ENCODE measurements around the gene SELENON. TPM values are rescaled to one million over a fixed set of nuclear protein-coding genes. Genes with fewer than 3 reads are reported as not detected.

Gene SELENON
- total RNA-seq, 2 donors from 2014 or later, result 6.6 to 9.6 TPM

DNA sequence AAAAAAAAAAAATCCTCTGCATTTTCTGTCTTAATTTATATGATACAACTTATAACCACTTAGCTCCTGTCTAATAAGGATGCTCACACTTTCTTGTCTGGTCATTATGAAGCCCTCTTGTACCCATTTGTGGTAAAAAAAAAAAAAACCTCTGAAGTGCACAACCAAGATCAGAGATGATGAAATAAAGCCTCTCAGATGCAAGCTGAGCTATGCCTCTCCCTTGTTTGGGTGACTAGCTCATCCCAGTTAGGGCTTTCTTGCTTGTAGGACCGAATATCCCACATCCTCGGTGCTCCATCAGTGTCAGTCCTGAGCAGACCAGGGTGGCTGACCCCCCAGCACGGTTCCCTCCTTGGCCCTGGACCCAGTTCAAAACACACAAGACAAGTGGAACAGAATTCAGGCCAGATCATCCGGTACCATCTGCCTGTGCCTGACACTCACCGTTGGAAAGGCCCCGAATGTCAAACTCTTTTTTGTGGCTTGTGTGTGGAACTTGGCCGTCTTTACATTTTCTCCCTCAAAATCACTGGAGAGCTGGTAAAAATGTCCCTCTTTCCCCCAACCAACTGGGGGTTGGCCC is 6.3 kb upstream of the SELENON start:
- H3K27ac Mint-ChIP-seq, result no peak overlapping the region

DNA sequence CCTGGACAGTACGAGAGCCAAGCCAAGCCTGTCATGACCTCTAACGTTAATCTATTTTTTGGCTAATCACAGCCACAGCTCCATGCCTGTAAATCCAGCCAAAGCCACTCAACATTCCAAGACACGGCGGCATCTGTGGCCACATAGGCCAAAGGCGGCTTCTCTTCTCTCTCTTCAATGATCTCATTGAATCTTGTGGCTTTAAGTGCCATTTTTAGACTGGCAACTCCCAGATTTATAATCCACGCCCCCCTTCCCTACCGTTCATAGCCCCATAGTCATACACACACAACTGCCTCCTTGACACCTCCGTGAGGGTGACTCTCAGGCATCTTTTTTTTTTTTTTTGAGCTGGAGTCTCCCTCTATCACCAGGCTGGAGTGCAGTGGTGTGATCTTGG is 5.7 kb upstream of the SELENON start:
- DNase-seq (ENCODE audit: low spot score) (no peak), ATAC-seq (no peak)
- H3K27ac Mint-ChIP-seq, result no peak overlapping the region
- H3K4me3 Mint-ChIP-seq, result no peak overlapping the region
- H3K9me3 Mint-ChIP-seq, result no peaks in the 10 kb centered on the region
- H3K4me1 Mint-ChIP-seq (ENCODE audit: low read depth in 2 of 2), result peaks cover 16 to 18% of the 10 kb centered on the region in 2 donors
- H3K27me3 Mint-ChIP-seq, result peaks cover 2 to 6% of the 10 kb centered on the region in 2 donors
- no peaks in the 10 kb centered on the region for H3K36me3 Mint-ChIP-seq

More for the DNA sequence above, 6.3 kb upstream of the SELENON start:
- DNase-seq (ENCODE audit: low spot score) (no peak), ATAC-seq (no peak)
- Mint-ChIP-seq H3K27me3 (peaks cover 2 to 6% of the 10 kb centered on the region in 2 donors), H3K4me3 (no peak overlapping the region), H3K4me1 (ENCODE audit: low read depth in 2 of 2) (peaks cover 16 to 18% of the 10 kb centered on the region in 2 donors), H3K36me3 (no peaks in the 10 kb centered on the region), H3K9me3 (no peaks in the 10 kb centered on the region)

DNA sequence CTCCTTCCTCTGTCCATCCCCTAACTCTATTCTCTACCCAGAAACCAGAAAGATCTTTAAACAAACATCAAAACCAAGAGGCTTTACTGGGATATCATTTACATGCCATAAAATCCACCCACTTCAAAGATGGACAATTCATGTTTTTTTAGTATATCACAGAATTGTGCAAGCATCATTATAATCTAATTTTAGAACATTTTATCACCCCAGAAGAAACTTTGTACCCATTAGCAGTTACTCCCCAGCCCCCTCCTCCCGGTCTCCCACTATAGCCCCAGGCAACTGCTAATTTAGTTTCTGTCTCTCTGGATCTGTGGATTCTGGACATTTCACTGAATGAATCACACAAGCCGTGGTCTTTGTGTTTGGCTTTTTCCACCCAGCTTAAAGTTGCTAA is 4.8 kb upstream of the SELENON start:
- Mint-ChIP-seq H3K36me3 (no peaks in the 10 kb centered on the region), H3K4me3 (no peak overlapping the region), H3K9me3 (no peaks in the 10 kb centered on the region), H3K4me1 (ENCODE audit: low read depth in 2 of 2) (peaks cover 16 to 18% of the 10 kb centered on the region in 2 donors), H3K27me3 (peaks cover 2 to 6% of the 10 kb centered on the region in 2 donors), H3K27ac (no peak overlapping the region)
- no peak for ATAC-seq
- DNase-seq (ENCODE audit: low spot score), result no peak

DNA sequence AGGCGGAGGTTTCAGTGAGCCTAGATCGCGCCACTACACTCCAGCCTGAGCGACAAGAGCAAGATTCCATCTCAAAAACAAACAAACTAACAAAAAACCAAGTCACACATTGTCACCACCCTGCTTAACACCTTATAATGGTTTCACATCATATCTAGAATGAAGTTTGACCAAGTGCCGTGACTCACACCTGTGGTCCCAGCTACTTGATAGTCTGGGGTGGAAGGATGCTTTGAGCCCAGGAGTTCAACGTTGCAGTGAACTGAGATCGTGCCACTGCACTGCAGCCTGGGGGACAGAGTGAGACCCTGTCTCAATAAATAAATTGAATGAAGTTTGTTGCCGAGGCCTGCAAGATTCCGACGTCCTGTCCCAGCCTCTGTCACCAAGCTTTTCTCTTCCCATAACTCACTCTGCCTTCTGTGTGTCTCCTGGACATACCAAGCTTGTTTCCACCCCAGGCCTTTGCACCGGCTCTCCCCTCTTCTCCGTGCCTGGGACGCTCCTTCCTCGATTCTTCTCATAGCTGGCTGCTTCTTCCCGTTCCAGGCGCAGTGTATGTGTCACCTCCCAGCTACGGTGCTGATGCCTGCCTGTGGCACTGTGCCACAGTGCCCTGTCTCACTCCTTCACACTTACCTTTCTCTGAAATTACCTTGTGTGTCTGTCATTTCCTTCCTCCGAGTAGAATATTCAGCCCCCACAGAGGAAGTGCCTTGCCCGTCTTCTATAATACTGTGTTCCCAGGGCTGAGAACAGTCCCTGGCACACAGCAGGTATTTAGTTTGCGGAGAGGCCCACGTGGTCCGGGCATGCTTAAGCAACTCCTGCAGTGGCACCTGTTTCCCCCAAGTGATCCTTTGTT is 3.8 kb upstream of the SELENON start:
- no peaks in the 10 kb centered on the region for H3K36me3 Mint-ChIP-seq
- ATAC-seq, result peak in 1 of 2 donors; percentile 54
- peak overlapping the region; percentile 36 for H3K4me3 Mint-ChIP-seq
- H3K4me1 Mint-ChIP-seq (ENCODE audit: low read depth in 2 of 2), result peaks cover 21 to 24% of the 10 kb centered on the region in 2 donors
- no peak for DNase-seq (ENCODE audit: low spot score)
- peak overlapping the region; percentile 33 to 35 for H3K27ac Mint-ChIP-seq
- no peaks in the 10 kb centered on the region for H3K9me3 Mint-ChIP-seq
- H3K27me3 Mint-ChIP-seq, result peaks cover 2 to 6% of the 10 kb centered on the region in 2 donors

DNA sequence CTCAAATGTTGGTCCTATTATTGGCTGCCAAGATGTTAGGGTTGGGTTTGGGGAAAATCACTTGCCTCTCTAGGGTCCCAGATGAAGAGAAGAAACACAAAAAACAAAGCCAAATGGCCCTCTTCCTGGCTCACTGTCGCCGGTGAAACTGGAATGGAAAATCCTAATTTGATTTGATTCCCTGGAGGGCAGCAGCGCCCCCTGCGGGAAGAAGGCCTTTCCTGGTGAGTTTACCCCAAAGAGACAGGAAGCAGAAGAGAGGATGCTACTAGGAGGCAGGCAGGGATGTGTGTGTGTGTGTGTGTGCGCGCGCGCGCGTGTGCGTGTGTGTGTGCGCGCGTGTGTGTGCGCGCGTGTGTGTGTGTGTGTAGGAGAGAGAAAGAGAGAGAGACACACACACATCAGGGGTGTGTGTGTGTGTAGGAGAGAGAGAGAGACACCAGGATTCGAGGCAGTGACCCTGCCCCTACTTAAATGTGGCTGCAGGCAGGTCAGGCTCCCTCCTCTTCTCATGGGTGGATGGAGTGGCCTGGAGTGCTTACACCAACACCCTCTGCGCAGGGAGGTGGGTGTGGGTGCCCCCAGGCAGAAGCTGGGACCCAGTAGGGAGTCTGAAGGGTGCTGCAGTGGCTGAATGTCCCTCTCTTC is 3.1 kb upstream of the SELENON start:
- ATAC-seq (peak; percentile 50 to 61), DNase-seq (ENCODE audit: low spot score) (peak; percentile 75)
- peak overlapping the region; percentile 33 to 35 for H3K27ac Mint-ChIP-seq
- H3K27me3 Mint-ChIP-seq, result peaks cover 2 to 6% of the 10 kb centered on the region in 2 donors
- peaks cover 21 to 24% of the 10 kb centered on the region in 2 donors for H3K4me1 Mint-ChIP-seq (ENCODE audit: low read depth in 2 of 2)
- no peaks in the 10 kb centered on the region for H3K36me3 Mint-ChIP-seq
- no peaks in the 10 kb centered on the region for H3K9me3 Mint-ChIP-seq
- H3K4me3 Mint-ChIP-seq, result peak overlapping the region; percentile 36

DNA sequence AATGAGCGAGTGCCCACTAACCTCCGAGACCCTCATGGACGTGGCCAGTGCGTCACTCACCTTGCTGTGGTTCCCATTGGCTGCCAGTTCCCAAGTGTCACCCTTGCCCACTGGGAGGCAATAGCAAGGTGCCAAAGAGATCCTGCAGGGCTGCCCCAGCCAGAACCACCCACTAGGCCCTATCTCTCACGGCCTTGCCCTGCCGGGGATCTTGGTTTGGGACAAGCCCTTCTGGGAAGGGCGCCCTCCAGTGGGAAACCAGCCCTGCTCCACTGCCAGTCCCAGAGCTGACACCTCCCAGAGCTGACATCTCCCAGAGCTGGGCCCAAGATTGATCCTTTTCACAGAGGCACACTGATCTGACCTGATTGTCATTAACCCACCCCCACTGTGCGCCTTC is 2.1 kb upstream of the SELENON start:
- no peak for DNase-seq (ENCODE audit: low spot score)
- Mint-ChIP-seq H3K36me3 (no peaks in the 10 kb centered on the region), H3K4me3 (no peak overlapping the region), H3K27me3 (peaks cover 5 to 6% of the 10 kb centered on the region in 2 donors), H3K4me1 (ENCODE audit: low read depth in 2 of 2) (peaks cover 21 to 24% of the 10 kb centered on the region in 2 donors), H3K9me3 (no peaks in the 10 kb centered on the region), H3K27ac (no peak overlapping the region)
- ATAC-seq, result no peak

DNA sequence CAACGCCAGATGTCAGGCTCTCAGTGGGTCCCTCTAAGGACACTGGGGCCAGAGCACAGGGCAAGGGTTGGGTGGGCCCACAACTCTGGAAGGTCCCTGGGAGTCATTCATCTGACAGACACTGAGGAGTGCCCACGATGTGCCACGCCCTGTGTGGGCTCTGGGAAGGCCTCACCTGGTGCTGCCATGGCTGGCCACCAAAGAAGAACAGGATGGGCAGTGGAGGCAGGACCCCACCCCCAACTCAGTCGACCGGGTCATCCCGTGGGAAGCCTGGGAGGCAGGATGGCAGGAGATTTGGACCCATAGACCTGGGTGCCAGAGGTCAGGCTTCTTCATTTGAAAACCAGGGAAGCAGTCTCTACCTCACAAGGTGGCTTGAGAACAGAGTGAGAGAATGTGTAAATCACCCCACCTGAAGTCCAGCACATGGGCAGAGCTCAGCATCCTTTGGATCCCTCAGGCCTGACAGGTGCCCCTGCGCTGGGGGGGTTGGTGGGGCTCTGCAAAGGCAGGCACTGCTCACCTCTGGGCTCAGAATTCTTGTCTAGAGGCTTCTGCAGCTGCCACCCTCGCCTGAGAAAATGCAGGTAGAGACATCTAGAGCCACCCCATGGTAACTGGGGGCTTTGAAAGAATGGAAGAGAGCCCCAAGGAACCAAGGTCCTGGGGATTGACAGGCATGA is 1.2 kb upstream of the SELENON start:
- H3K9me3 Mint-ChIP-seq, result no peaks in the 10 kb centered on the region
- peaks cover 21 to 24% of the 10 kb centered on the region in 2 donors for H3K4me1 Mint-ChIP-seq (ENCODE audit: low read depth in 2 of 2)
- DNase-seq (ENCODE audit: low spot score), result no peak
- ATAC-seq, result no peak
- H3K4me3 Mint-ChIP-seq, result peak overlapping the region; percentile 66
- H3K36me3 Mint-ChIP-seq, result no peaks in the 10 kb centered on the region
- peak overlapping the region in 1 of 2 donors; percentile 42 for H3K27ac Mint-ChIP-seq
- peaks cover 5 to 6% of the 10 kb centered on the region in 2 donors for H3K27me3 Mint-ChIP-seq

DNA sequence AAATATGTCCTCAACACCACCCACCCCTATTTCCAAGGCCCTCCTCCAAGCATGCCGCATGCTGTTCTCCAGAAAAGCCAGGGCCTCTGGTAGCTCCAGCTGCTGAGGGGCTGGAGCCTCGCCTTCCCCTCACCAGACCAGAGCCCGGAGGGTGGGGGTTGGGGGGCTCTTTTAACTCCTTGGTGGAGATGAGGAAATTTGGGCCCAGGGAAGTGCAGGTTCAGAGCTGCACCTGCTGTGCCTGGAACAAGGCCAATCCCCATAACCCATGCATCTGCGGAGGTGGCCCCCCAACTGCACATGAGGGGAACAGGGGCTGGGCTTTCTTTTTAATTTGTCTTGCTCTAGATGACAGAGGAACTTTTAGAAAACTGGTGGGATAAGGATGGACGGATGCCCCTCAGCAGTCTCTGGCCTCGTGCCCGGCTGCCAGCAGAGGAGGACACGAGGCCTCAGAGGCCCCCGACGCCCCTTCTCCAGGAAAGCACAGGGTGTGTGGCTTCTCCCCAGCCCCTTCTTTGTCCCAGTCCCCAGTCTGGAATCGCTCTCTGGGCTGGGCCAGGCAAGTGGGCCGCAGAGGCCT is 550 bp upstream of the SELENON start:
- Mint-ChIP-seq H3K27me3 (peaks cover 5 to 6% of the 10 kb centered on the region in 2 donors), H3K4me3 (peak overlapping the region; percentile 66), H3K36me3 (no peaks in the 10 kb centered on the region), H3K27ac (no peak overlapping the region), H3K4me1 (ENCODE audit: low read depth in 2 of 2) (peaks cover 21 to 24% of the 10 kb centered on the region in 2 donors), H3K9me3 (no peaks in the 10 kb centered on the region)
- DNase-seq (ENCODE audit: low spot score), result no peak
- no peak for ATAC-seq

DNA sequence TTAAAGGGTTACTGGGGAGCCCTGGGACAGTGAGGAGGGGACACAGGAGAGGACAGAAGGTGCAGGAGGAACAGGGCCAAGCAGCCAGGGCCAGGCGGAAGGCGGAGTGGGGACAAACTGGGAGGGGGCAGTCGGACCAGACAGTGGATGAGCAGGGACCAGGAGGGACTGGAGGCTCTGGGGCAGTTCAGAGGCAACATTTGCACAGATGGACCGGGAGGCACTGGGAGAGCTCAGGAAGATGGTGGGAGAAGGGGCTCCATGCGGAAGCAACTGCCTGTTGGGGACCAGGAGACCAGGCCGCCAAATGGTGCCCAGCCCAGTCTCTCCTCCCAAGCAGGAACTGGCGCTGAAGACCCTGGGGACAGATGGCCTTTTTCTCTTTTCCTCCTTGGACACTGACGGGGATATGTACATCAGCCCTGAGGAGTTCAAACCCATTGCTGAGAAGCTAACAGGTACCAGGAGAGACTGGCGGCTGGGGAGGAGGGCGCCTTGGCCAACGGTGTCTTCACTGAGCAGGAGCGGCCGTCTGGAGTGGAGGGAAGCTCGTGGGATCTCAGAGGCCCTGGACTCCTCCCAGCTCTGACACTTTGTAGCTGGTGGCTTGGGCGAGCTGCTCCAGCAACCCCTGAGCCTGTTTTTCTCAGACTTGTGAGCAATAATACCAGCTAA is 847 bp downstream of the SELENON start:
- peaks cover 5 to 6% of the 10 kb centered on the region in 2 donors for H3K27me3 Mint-ChIP-seq
- no peak overlapping the region for H3K27ac Mint-ChIP-seq
- DNase-seq (ENCODE audit: low spot score), result no peak
- peaks cover 22 to 24% of the 10 kb centered on the region in 2 donors for H3K4me1 Mint-ChIP-seq (ENCODE audit: low read depth in 2 of 2)
- no peaks in the 10 kb centered on the region for H3K9me3 Mint-ChIP-seq
- peak overlapping the region; percentile 79 for H3K4me3 Mint-ChIP-seq
- no peaks in the 10 kb centered on the region for H3K36me3 Mint-ChIP-seq
- no peak for ATAC-seq

DNA sequence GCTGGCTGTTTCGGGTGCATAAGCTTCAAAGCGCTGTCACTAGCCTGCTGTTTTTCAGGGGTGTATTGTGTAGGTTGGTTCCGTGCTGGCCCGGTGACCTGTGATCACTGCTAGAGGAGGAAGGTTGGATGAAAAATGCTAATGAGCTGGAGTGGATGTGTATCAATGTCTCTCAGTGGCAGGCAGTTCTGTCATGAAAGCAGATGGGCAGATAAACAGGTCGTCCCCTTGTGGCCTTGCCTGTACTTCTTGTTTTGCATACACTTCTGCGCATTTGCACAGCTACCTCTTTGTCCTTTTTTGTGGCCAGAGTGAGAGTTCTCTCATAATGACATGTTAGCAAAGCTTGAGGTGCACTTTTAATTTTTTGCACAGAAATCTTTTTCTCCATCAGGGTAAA is 2.9 kb downstream of the SELENON start:
- DNase-seq (ENCODE audit: low spot score) (no peak), ATAC-seq (no peak)
- Mint-ChIP-seq H3K9me3 (no peaks in the 10 kb centered on the region), H3K4me1 (ENCODE audit: low read depth in 2 of 2) (peaks cover 8 to 12% of the 10 kb centered on the region in 2 donors), H3K27me3 (peaks cover 0 to 3% of the 10 kb centered on the region in 2 donors), H3K27ac (no peak overlapping the region), H3K4me3 (no peak overlapping the region), H3K36me3 (no peaks in the 10 kb centered on the region)

DNA sequence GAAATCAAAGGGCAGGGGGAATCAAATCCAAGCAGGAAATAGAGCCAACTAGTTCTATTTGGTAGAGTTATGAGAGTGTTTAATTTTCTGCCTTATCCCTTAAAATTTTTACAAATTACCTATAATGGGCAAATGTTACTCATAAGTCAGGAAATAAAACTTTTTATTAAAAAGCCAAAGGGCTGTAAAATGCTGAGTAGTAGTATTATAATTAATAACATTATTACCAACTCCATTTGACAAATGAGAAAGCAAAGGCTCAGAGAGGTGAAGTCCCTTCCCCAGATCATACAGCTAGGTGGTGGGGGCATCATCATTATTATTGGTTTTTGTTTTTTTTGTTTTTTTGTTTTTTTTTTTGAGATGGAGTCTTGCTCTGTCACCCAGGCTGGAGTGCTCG is 3.4 kb downstream of the SELENON start:
- ATAC-seq, result no peak
- H3K27me3 Mint-ChIP-seq, result peaks cover 0 to 3% of the 10 kb centered on the region in 2 donors
- no peaks in the 10 kb centered on the region for H3K9me3 Mint-ChIP-seq
- no peak overlapping the region for H3K4me3 Mint-ChIP-seq
- H3K27ac Mint-ChIP-seq, result no peak overlapping the region
- H3K36me3 Mint-ChIP-seq, result no peaks in the 10 kb centered on the region
- peaks cover 8 to 10% of the 10 kb centered on the region in 2 donors for H3K4me1 Mint-ChIP-seq (ENCODE audit: low read depth in 2 of 2)
- DNase-seq (ENCODE audit: low spot score), result no peak

DNA sequence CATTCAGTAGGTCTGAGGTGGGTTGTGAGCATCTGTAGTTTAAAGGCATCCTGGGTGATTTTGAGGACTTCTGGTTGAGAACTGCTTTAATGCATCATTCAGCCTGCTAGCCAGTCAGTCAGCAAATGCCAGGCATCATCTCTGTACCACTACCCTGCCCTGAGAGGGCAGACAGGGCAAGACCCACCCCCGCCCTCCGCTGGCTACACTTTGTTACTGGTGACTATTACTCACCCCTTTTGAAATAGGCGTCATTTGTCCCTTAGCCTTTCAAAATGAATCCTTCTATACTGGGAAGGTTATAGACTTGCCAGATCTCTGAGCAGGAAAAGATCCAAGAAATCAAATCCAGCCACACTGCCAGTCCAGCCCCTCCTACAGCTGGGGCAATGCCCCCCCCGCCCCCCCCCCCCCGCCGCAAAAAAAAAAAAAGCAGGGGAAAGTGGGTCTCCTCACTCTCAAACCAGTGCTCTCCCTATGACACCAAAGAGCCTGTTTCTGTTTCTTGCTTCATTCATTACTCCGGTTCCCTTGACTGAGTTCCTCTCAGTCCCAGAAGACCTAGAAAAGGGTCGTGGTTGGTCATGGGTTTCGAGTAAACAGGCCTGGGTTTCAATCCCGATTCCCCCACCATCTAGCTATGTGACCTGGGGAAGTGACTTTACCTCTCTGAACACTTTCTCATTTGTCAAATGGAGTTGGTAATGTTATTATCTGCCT is 4.4 kb downstream of the SELENON start:
- Mint-ChIP-seq H3K4me3 (no peak overlapping the region), H3K36me3 (no peaks in the 10 kb centered on the region), H3K4me1 (ENCODE audit: low read depth in 2 of 2) (peaks cover 8 to 9% of the 10 kb centered on the region in 2 donors), H3K27me3 (peaks cover 0 to 3% of the 10 kb centered on the region in 2 donors), H3K27ac (no peak overlapping the region), H3K9me3 (no peaks in the 10 kb centered on the region)
- no peak for ATAC-seq
- DNase-seq (ENCODE audit: low spot score), result no peak

All from natural killer cell treated with Interleukin-12 subunit alpha and Interleukin-12 subunit beta and Interleukin-15 and Interleukin-18, amount 100 ng/mL, for 72 hours (primary cell).